ENCODE results near the gene GRM8. TPM values are rescaled to one million over a fixed set of nuclear protein-coding genes. Genes with fewer than 3 reads are reported as not detected.

GRM8 gene
- total and polyA plus RNA-seq, 9 of the 15 experiments (the other 6 are each of a cell fraction or from before 2014, with no cell fraction given), result 0.13 TPM; not detected in 7

GRCh38 chr7:127035203-127035849 is 217.4 kb downstream of the GRM8 start:
- Histone ChIP-seq H3K36me3 (ENCODE audit: control insufficient read depth, insufficient read depth, low read length) (no peaks in the 10 kb centered on the region), H3K4me1 (replicated peaks in 1 of 2; ENCODE audit: control insufficient read depth in 2 of 2, insufficient read depth in 2 of 2, low read length in 2 of 2) (no peaks in the 10 kb centered on the region), H3K9ac (ENCODE audit: insufficient read depth in 1 of 2, low read depth in 2 of 2, low read length in 2 of 2) (no peak overlapping the region), H3K9me3 (replicated peaks; ENCODE audit: control insufficient read depth, insufficient read depth, low read depth, low read length) (no peaks in the 10 kb centered on the region), H4K20me1 (replicated peaks; ENCODE audit: control insufficient read depth, insufficient read depth, low read length) (no peaks in the 10 kb centered on the region), H3K27me3 (ENCODE audit: control insufficient read depth in 2 of 2, insufficient read depth in 2 of 2, low read length in 2 of 2) (no peaks in the 10 kb centered on the region), H3K4me3 (no peak overlapping the region), H3K27ac (ENCODE audit: extremely low read depth, low read depth, low read length) (no peak overlapping the region), H3K4me2 (ENCODE audit: insufficient read depth, low read length) (no peak overlapping the region), H3K9me1 (ENCODE audit: control insufficient read depth, insufficient read depth, low read length) (no peaks in the 10 kb centered on the region), H2AFZ (ENCODE audit: low read depth, low read length) (no peak overlapping the region), H3K79me2 (ENCODE audit: control insufficient read depth, insufficient read depth, low read length) (no peaks in the 10 kb centered on the region)
- ChIA-PET POLR2A (no interaction called here), CTCF (ENCODE audit: low intra/inter-chr PET ratio) (no interaction called here)
- no peak for FAIRE-seq
- 0% methylated on average over 6 of the region's 6 CpGs for WGBS (ENCODE audit: insufficient coverage, low coverage, missing lambda C conversion rate)
- TF ChIP-seq NKRF (IDR thresholded peaks at IDR 0.05; ENCODE audit: borderline replicate concordance), result no peak
- TF ChIP-seq FOXP1 (CRISPR knock-in tag; IDR thresholded peaks at IDR 0.05), result no peak
- no peak for TF ChIP-seq KAT2B (IDR thresholded peaks at IDR 0.05; ENCODE audit: low read depth, low read length)
- TF ChIP-seq RNF2 (IDR thresholded peaks at IDR 0.05), result no peak
- no peak for TF ChIP-seq ZNF778 (CRISPR knock-in tag; IDR thresholded peaks at IDR 0.05)
- TF ChIP-seq SP1 (CRISPR knock-in tag; IDR thresholded peaks at IDR 0.05), result no peak
- no TSS peak for BruUV-seq (replicated peaks)
- in situ Hi-C loops (cut with MboI) (no loop called here), intact Hi-C loops (cut with micrococcal nuclease) (no loop called here)
- DNase-seq (ENCODE audit: extremely low read depth in 1 of 4, low spot score in 3 of 4), result no peak
- ATAC-seq, result no peak

All from K562 (cell line).